H1 (cell line): ENCODE results near the gene SLC35A3.

Experiments used
- CHD1 ChIP-seq: IDR thresholded peaks from 2 replicates; pipeline ENCODE4 v1.6.1; 2012; ENCODE audit warnings: low read depth, low read length, improper control_type of control experiment
- CHD2 ChIP-seq: IDR thresholded peaks from 2 replicates; pipeline ENCODE4 v1.6.1; 2012; ENCODE audit warnings: low read length, improper control_type of control experiment
- CTCF ChIP-seq, 3 experiments: IDR thresholded peaks; 1 replicate in 2 of 3; 2 replicates in 1 of 3; pipeline versions ENCODE4 v1.5.1 to v1.6.1; 2011; ENCODE audit warnings: low read length in 3 of 3, mild to moderate bottlenecking in 3 of 3, inconsistent platforms in 2 of 3, low read depth in 1 of 3, moderate library complexity in 1 of 3; ENCODE audit not compliant: insufficient read depth in 1 of 3; ENCODE audit errors: control extremely low read depth in 1 of 3
- GABPA ChIP-seq: IDR thresholded peaks from 2 replicates; pipeline ENCODE4 v1.6.1; 2011; ENCODE audit warnings: mild to moderate bottlenecking, low read length, moderate library complexity, borderline replicate concordance; ENCODE audit not compliant: insufficient read depth
- JUN ChIP-seq: IDR thresholded peaks from 2 replicates; pipeline ENCODE4 v1.6.1; 2011; ENCODE audit warnings: low read depth, mild to moderate bottlenecking, improper control_type of control experiment, low read length
- POLR2A ChIP-seq, 2 experiments: IDR thresholded peaks; 1 replicate in 1 of 2; 2 replicates in 1 of 2; pipeline ENCODE4 v1.6.1; 2011; ENCODE audit warnings: low read depth in 2 of 2, low read length in 2 of 2, mild to moderate bottlenecking in 2 of 2; ENCODE audit errors: control extremely low read depth in 1 of 2
- SRF ChIP-seq: IDR thresholded peaks from 2 replicates; pipeline ENCODE4 v1.6.1; 2011; ENCODE audit warnings: mild to moderate bottlenecking, low read depth, low read length, moderate library complexity

GRCh38 chr1:100009458-100009857 is 39.7 kb downstream of the SLC35A3 start:
- TF ChIP-seq POLR2A (IDR thresholded peaks at IDR 0.05; ENCODE audit: control extremely low read depth in 1 of 2, low read depth in 2 of 2, low read length in 2 of 2) = no peak
- TF ChIP-seq CHD2 = no peak
- no peak for TF ChIP-seq GABPA
- TF ChIP-seq CHD1 = no peak
- TF ChIP-seq JUN = no peak
- TF ChIP-seq SRF = no peak
- TF ChIP-seq CTCF (IDR thresholded peaks at IDR 0.05; ENCODE audit: control extremely low read depth in 1 of 3, insufficient read depth in 1 of 3, low read depth in 1 of 3, low read length in 3 of 3) = no peak
